CD4-positive, alpha-beta T cell treated with Interleukin-15 for 1 hour (primary cell): ENCODE data around the gene GPC6.

ENCODE experiments used
- DNase-seq: peaks from one replicate; pipeline ENCODE4 v3.0.0-alpha.2; 2020

GPC6 gene

GRCh38 chr13:93521307-93521706 is 294.7 kb downstream of the GPC6 start:
- DNase-seq: no peak

DNA sequence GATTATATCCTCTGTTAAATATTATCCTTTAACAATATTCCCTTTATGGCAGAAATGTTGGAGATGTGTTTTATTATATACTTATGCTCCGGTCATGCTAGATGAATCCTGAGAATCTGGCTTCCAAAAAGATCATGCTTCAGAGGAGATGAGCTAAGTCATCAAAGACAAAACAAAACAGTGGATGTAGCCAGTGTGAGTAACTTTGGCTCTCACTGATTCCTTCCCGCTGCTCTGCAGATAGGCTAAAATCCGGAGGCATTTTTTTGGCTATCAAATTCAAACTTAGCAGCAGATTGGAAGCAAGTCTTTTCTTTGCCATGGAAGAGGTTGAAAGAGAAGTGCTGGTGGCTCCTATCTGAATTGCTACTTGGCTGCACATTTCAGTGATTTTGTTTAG is 295.9 kb downstream of the GPC6 start:
- DNase-seq: no peak

DNA sequence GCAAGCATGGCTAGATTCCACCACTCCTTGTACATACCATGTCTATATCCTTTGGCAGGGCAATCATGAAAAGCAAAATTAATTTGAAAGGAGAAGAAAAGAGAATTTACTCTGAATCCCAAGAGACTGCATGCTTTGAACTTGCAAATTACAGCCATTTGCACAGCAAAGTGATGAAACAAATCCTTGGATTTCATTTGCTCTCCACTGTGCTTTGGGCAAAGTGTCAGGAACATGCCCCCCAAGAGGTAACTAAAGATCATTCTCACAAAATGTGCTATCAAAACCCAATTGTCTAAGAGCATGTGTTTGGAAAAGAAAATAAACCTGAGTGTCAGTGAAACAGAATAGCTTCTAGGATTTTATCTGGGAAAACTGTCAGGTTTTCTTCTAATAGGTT is 298.5 kb downstream of the GPC6 start:
- DNase-seq: no peak

GRCh38 chr13:93527748-93528297 is 301.2 kb downstream of the GPC6 start:
- DNase-seq: no peak

GRCh38 chr13:93529961-93530360 is 303.4 kb downstream of the GPC6 start:
- DNase-seq: no peak

DNA sequence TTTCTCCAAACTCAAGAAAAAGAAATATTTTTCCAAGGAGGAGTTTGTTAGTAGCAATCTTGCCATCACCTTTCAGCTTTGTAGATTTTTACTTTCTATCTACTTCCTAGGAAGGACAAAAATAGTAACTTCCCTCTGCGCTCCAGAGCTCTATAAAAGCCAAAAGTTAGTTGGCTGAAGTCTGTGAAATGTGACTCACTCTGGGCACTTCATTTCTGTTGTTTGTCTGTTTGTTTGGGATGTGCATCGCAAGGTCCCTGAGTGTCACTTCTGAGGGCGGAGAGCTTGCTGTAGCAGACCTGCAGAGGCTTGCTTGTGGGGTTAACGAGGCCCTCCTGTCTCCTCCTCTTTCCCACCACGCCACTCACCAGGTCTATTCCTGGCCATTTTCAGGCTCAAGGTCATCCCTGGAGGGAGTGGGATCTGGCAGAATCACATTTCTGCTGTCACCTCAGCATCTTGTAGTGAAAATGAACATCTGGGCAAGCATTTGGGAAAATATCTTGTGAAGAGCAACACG is 307.6 kb downstream of the GPC6 start:
- DNase-seq: no peak

DNA sequence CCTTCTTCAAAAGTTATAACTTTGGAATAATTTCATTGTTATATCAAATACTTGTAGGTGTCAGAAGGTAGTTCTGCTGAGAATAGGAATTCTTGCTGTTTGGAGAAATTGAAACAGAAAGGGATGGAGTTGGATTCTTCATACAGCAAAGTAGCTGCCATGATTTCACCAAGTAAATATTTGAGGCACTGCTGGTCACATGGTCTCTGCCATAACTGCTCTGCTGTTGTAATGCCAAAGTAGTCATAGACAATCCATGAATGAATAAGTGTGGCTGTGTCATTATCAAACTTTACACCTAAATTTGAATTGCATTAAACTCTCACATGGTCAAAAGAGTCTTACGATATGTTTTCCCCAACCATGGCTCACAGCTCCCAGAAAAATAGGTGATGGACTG is 308.6 kb downstream of the GPC6 start:
- DNase-seq: no peak

DNA sequence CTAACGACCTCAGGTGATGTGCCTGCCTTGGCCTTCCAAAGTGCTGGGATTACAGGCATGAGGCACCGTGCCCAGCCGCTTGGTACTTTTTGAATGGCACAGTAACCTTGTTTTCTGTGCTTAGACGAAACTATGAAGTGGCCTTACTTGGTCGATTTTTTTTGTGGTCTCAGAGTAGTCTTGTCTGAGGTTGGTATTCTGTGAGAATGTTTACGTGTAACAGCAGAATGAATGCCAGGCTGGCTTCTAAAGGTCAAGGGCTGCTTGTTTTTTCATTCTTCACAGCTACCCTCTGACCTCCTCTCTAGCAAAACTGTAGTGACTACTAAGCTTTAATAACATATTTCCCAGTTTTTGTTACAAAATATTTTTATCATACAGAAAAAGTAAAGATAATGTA is 313.3 kb downstream of the GPC6 start:
- DNase-seq: no peak

GRCh38 chr13:93547886-93548285 is 321.3 kb downstream of the GPC6 start:
- no peak for DNase-seq

GRCh38 chr13:93549326-93550005 is 322.9 kb downstream of the GPC6 start:
- DNase-seq: no peak

- DNase-seq: no peak
Measured at GRCh38 chr13:93550236-93550635, 323.6 kb downstream of the GPC6 start.

DNA sequence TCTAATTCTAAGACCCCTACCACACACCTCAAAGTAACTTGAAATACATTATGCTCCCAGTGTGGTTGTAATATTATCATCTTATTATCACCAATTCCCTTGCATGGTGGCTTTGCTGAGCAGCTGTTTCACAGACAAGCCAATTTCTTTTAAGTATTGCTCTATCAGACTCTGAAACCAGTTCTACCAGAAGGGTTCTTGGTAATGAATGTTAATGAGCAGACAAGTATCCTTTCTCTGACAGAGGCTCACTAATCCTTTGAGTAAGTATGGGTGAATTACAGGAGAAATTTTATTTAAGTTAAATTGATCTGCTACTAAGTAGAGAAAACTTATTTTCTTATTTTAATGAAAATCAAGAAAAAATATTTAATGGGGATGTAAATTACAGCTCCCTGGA is 326.0 kb downstream of the GPC6 start:
- DNase-seq: no peak

DNA sequence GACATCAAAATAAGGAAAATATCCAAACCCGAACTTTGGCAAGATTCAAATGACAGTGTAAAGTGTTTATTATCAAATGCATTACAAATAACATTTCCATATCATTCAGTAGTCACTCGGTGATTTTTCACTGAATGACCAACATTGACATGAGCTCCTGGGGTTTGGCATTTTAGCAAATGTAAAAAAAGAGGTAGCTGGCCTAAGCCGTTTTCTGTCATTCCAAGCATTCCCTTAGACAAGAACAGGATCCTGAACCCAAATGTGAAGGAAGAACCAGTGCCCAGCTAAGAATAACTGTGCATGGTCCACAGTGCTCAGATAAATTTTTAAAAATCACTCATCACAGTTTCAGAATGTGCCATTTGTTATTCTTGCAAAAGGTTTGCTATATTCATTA is 327.9 kb downstream of the GPC6 start:
- DNase-seq: no peak

- DNase-seq: no peak
Measured at GRCh38 chr13:93558637-93559036, 332.0 kb downstream of the GPC6 start.

DNA sequence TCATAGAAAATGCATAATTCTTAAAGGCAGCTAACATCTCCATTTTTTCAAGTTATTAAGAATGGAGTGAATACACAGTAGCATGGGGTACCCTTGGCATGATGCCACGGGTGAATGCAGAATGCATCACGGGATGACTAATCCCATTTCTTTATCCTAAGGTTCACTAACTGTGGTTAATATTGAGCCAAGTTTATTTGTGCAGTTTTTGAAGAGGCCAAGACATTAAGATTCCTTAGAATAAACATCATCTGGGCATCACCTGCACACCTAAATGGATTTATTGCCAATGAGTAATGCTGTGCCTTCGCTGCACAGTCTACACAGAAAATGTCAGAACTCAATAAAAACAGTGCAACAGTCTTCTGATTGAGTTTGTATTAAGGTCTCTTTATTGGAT is 333.1 kb downstream of the GPC6 start:
- DNase-seq: no peak

DNA sequence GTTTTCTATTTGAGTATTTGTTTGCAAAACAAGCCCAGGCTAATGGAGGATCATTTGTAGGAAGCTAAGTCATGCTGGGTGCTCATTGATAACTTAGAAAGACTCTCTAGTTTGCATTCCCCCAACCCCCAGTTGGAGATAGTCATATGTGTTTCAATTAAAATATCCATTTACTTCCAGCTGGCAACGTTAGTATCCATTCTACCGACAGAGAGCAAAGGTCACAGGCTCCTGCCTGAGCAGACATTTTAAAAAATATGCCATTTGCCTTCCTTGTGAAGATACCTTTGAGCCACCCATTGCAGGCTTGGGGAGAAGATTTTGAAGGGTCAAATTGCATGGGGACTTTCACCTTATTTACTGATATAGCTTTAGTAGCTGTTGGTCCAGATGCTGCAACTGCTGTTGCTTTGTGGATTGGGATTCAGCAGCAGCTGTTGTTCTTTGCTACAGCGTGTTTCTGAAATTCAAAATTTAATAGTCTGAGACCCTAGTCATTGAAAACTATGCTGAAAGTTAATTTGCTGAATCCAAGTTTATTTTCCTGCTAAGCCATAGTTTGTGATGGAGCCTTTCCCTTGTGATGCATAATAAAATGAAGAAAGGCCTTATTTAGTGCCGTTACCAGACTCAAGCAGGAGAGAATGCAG is 335.1 kb downstream of the GPC6 start:
- no peak for DNase-seq

DNA sequence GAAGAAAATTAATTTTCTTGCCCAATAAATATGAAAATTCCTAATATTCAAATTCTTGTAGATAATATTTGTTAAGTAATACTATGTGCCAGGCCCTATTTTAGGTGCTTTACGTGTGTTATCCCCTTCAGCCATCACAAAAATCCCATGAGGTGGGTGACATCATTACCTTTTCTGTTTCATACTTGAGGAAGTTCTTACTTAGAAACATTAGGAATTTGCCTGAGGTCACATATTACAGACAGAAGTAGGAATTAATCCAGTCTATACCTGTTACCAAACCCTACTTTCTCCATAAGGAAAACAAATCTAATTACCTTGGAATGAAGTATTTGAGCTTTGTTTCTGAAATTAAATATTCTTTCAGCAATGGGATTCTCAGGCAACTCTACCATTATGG is 336.1 kb downstream of the GPC6 start:
- no peak for DNase-seq

- no peak for DNase-seq
Measured at GRCh38 chr13:93577105-93577504, 350.5 kb downstream of the GPC6 start.

DNA sequence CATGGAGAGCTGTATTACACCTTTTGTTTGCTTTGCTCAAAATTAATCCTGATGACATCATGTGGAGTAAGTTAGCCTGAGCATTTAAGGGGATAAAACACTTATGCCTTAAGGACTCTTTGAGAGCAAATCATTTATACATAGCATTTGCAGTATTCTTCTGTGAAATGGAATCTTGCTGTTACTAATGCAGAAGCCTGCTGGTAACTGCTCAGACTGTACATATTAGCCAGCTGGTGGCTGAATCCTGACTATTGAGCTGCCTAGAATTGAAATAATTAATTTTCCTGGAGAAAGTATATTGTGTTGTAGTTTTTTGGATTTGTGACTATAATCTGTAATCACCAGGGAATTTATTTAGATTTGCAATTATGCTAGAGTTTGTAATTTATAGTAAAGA is 363.2 kb downstream of the GPC6 start:
- DNase-seq: no peak

- no peak for DNase-seq
Measured at GRCh38 chr13:93603043-93603442, 376.4 kb downstream of the GPC6 start.

DNA sequence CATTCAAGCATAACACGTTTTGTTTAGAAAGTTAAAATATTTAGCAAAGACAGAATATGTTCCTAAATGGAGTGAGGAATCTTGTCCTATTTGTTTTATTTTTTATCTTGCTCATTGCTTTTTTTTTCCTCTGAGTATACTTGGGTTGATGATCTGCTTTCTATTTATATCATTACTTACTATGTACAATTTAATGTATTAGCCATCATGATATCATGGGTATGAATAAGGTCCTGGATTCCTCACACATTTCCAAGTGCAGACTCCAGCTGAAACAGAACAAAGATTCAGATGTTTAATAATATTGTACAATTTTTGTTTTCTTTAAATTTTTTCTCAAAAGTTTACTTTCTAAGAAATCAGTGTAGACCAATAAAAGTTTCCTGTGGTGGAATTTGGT is 388.2 kb downstream of the GPC6 start:
- DNase-seq: no peak

DNA sequence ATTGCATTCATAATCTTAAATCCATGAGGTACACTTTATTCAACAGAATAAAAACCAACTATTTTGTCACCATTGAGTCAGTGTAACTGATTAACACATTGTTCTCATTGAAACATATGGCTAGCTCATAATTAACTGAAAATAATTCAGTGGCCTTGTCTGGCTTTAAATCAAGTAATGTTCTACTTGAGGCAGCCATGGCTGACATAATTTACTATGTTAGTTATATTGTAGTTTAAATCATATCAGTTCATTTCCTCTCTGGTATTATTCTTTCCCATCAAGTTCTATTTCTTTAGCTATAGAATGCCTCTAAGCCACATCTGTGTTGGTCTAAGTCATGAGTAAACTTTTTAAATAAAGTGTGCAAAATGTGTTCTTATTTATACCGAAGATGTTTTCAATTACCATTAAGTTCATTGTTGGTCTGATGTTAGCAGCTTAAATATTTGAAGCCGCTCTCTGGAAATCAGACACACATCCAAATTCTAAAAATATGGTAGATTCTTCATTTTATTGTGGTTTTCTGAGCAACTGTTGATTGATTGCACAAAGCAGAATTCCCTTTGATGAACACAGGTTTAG is 393.7 kb downstream of the GPC6 start:
- no peak for DNase-seq

DNA sequence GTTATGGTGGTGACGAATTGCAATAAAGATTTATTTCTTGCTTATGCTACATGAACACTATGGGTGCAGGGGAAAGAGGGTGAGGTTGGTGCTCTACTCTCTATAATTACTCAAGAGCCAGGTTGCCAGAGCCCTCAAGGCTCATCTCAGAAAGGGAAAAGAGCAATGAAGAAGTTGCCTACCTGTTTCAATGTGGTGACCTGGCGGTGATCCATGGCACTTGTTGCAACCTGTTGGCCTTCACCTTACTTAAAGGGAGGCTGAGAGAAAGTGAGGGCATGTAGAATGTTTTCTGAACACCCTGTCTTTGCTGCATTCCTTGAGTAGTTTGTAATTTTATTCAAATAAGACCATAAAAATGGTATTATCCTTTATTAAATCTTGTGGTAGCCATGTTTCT is 394.4 kb downstream of the GPC6 start:
- no peak for DNase-seq

DNA sequence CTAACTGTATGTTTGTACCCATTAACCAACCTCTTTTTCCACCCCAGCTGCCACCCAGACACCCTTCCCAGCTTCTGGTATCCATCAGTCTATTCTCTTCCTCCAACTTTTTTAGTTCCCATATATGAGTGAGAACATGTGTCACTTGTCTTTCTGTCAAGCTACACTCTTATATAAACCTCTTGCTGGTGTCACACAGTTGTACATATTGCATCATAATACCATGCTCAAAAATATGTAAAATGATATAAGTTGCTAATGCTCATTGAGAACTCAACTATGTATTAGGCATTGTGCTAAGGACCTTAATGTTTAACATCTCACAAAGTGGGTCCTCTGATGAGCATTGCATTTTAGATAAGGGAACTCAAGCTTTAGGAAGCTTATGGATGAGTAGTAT is 395.4 kb downstream of the GPC6 start:
- no peak for DNase-seq
